Panc1 (cell line): ENCODE data around the gene KANSL3.

Source experiments
- POLR2AphosphoS5 ChIP-seq: IDR thresholded peaks from 2 replicates; pipeline ENCODE4 v1.6.1; 2012; ENCODE audit warnings: mild to moderate bottlenecking, low read depth, low read length, moderate library complexity
- TF ChIP-seq, protein P1 (sequence below): fragments of 450-650 bp; IDR thresholded peaks from 2 replicates; pipeline ENCODE4 v1.5.1; 2017; ENCODE audit warnings: mild to moderate bottlenecking

DNA sequence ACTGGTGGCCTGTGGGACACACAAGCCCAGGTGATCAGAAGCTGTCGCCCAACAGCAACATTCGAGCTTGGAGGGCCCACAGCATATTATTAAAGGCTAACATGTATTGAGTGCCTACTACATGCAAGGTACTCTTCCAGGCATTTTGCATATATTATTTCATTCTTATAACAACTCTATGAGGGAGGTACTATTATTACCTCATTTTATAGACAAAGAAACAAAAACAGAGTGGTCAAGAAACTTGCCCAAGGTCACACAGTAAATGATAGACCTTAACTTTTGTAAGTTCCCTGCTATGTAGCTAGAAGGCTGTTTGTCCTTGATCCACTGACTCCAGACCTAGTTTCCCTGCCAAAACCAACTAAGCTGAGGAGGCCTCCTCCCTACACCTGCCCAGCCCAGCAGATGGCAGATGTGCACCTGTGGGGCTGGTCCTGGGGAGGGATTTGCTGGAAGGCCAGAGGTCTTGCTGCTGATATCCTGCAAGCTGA lies 35.7 kb downstream of the KANSL3 start:
- TF ChIP-seq, protein P1, sequence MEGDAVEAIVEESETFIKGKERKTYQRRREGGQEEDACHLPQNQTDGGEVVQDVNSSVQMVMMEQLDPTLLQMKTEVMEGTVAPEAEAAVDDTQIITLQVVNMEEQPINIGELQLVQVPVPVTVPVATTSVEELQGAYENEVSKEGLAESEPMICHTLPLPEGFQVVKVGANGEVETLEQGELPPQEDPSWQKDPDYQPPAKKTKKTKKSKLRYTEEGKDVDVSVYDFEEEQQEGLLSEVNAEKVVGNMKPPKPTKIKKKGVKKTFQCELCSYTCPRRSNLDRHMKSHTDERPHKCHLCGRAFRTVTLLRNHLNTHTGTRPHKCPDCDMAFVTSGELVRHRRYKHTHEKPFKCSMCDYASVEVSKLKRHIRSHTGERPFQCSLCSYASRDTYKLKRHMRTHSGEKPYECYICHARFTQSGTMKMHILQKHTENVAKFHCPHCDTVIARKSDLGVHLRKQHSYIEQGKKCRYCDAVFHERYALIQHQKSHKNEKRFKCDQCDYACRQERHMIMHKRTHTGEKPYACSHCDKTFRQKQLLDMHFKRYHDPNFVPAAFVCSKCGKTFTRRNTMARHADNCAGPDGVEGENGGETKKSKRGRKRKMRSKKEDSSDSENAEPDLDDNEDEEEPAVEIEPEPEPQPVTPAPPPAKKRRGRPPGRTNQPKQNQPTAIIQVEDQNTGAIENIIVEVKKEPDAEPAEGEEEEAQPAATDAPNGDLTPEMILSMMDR = no peak
- TF ChIP-seq POLR2AphosphoS5 = no peak
